ENCODE results near the gene ZNF280D. TPM values are rescaled to one million over a fixed set of nuclear protein-coding genes. Genes with fewer than 3 reads are reported as not detected.

The ZNF280D gene
- total RNA-seq, 2 experiments from 2014 or later = 28.4 to 35.0 TPM

Other genes starting within 250 kb of the ZNF280D start
- 10 to 100 TPM; 76.4 to 78.1 TPM for gene TCF12, start 185.1 kb upstream of the ZNF280D start, total RNA-seq